RWPE1 (cell line): ENCODE data around the gene EPO.

Experiments used
- CTCF ChIA-PET: fragments of 350-600 bp; sonication (Branson Sonifier 250); formaldehyde crosslinking; extraction: SDS; loops from one replicate; lab custom pipeline; 2021; lab: Yijun Ruan, JAX
- POLR2A ChIA-PET: fragments of 400-600 bp; formaldehyde crosslinking; extraction: SDS; loops from one replicate; lab custom pipeline; 2020; ENCODE audit warnings: antibody characterized with exemption; ENCODE audit not compliant: low non-redundant PET; lab: Yijun Ruan, JAX
- DNase-seq: peaks from one replicate; pipeline ENCODE4 v3.0.0; 2012; ENCODE audit warnings: low spot score
- H3K27ac ChIP-seq: fragments of 450-650 bp; 2 replicates; pipeline ENCODE4 v1.5.1; 2017
- CTCF ChIP-seq: fragments of 450-650 bp; conservative IDR thresholded peaks from 2 replicates; pipeline ENCODE4 v1.5.1; 2017; ENCODE audit warnings: low read depth, mild to moderate bottlenecking

EPO gene

GRCh38 chr7:100679129-100679926 is 40.9 kb upstream of the EPO start:
- peak overlapping the region; percentile 92 for H3K27ac ChIP-seq
- ChIA-PET CTCF (interaction anchor here (0.6 to 1.0 kb wide), 2 partner anchors 15 to 26 kb away, joined by 4 to 7 read pairs; no protein-coding TSS in a partner anchor), POLR2A (interaction anchor here (0.5 to 1.1 kb wide), 2 partner anchors 8 to 210 kb away, joined by 3 read pairs; partner anchors contain the start of gene UFSP1)
- TF ChIP-seq CTCF = no peak
- DNase-seq = no peak

GRCh38 chr7:100679927-100680575 is 40.2 kb upstream of the EPO start:
- CTCF ChIA-PET = interaction anchor here (0.6 to 1.4 kb wide), 8 partner anchors 7 to 219 kb away, joined by 3 to 7 read pairs (median 4); no protein-coding TSS in a partner anchor
- POLR2A ChIA-PET = interaction anchor here (0.5 kb wide), 1 partner anchor 8 kb away, joined by 3 read pairs; no protein-coding TSS in a partner anchor
- TF ChIP-seq CTCF = no peak
- DNase-seq = peak; percentile 75
- peak overlapping the region; percentile 92 for H3K27ac ChIP-seq

- POLR2A ChIA-PET = no interaction called here
Observed at GRCh38 chr7:100680576-100681271, 39.5 kb upstream of the EPO start.

GRCh38 chr7:100681491-100682227 is 38.6 kb upstream of the EPO start:
- ChIA-PET POLR2A (no interaction called here), CTCF (interaction anchor here (0.6 to 1.4 kb wide), 4 partner anchors 10 to 259 kb away, joined by 3 to 5 read pairs (median 4); no protein-coding TSS in a partner anchor)
- TF ChIP-seq CTCF = no peak
- no peak for DNase-seq
- peak overlapping the region; percentile 92 for H3K27ac ChIP-seq

More at GRCh38 chr7:100680576-100681271, 39.5 kb upstream of the EPO start:
- peak overlapping the region; percentile 92 for H3K27ac ChIP-seq
- DNase-seq = no peak
- no peak for TF ChIP-seq CTCF
- CTCF ChIA-PET = interaction anchor here (0.6 to 1.4 kb wide), 6 partner anchors 8 to 220 kb away, joined by 3 to 7 read pairs (median 4); no protein-coding TSS in a partner anchor

- CTCF ChIA-PET = interaction anchor here (0.6 to 1.8 kb wide), 5 partner anchors 9 to 260 kb away, joined by 3 to 10 read pairs (median 4); partner anchors contain the start of gene SLC12A9
Observed at GRCh38 chr7:100682228-100682741, 38.0 kb upstream of the EPO start.

More at GRCh38 chr7:100682228-100682741, 38.0 kb upstream of the EPO start:
- H3K27ac ChIP-seq = peak overlapping the region; percentile 92
- TF ChIP-seq CTCF = no peak
- no peak for DNase-seq
- POLR2A ChIA-PET = no interaction called here
